ENCODE results near the gene PRAMEF26. TPM values are rescaled to one million over a fixed set of nuclear protein-coding genes. Genes with fewer than 3 reads are reported as not detected.

PRAMEF26 gene
- total RNA-seq, result not detected in 2 replicates

GRCh38 chr1:13155909-13156308 lies at the start of gene PRAMEF26:
Gene PRAMEF26 (minus strand): TSS chr1:13156009. CDS start chr1:13153095, 2,914 bp downstream.

GRCh38 chr1:13201309-13201708 lies 45.5 kb upstream of the PRAMEF26 start, which contains the start of gene PRAMEF13:
Gene PRAMEF13 (minus strand): TSS chr1:13201409. CDS start chr1:13199589, 1,820 bp downstream.

GRCh38 chr1:13171548-13171947 lies 15.7 kb upstream of the PRAMEF26 start, which contains the start of gene PRAMEF9:
Gene PRAMEF9 (plus strand): TSS chr1:13171848. CDS start chr1:13175281, 3,433 bp downstream.

GRCh38 chr1:13165531-13165930 lies 9.7 kb upstream of the PRAMEF26 start, which contains the start of gene HNRNPCL4:
Gene HNRNPCL4 (minus strand): TSS chr1:13165631. CDS start chr1:13165467, 164 bp downstream.

GRCh38 chr1:13116754-13117153 lies 39.1 kb downstream of the PRAMEF26 start, which contains the start of gene HNRNPCL2:
Gene HNRNPCL2 (minus strand): TSS chr1:13116854. CDS start chr1:13116400, 454 bp downstream.

Other genes with a start within 250 kb of the PRAMEF26 start
- not detected in 2 replicates for gene PRAMEF7, start 239.4 kb downstream of the PRAMEF26 start, total RNA-seq
- gene PRAMEF6, start 208.4 kb downstream of the PRAMEF26 start, total RNA-seq, result not detected in 2 replicates
- not detected in 2 replicates for gene PRAMEF27, start 99.4 kb downstream of the PRAMEF26 start, total RNA-seq
- not detected in 2 replicates for gene HNRNPCL3, start 95.2 kb downstream of the PRAMEF26 start, total RNA-seq
- not detected in 2 replicates for gene PRAMEF25, start 85.2 kb downstream of the PRAMEF26 start, total RNA-seq
- gene HNRNPCL2, start 39.2 kb downstream of the PRAMEF26 start, total RNA-seq, result not detected in 2 replicates
- gene HNRNPCL4, start 9.6 kb upstream of the PRAMEF26 start, total RNA-seq, result not detected in 2 replicates
- not detected in 2 replicates for gene PRAMEF9, start 15.8 kb upstream of the PRAMEF26 start, total RNA-seq
- not detected in 2 replicates for gene PRAMEF13, start 45.4 kb upstream of the PRAMEF26 start, total RNA-seq
- gene PRAMEF18, start 70.1 kb upstream of the PRAMEF26 start, total RNA-seq, result not detected in 2 replicates
- not detected in 2 replicates for gene PRAMEF5, start 98.2 kb upstream of the PRAMEF26 start, total RNA-seq
- gene PRAMEF8, start 129.1 kb upstream of the PRAMEF26 start, total RNA-seq, result not detected in 2 replicates
- gene PRAMEF33, start 147.5 kb upstream of the PRAMEF26 start, total RNA-seq, result not detected in 2 replicates
- gene PRAMEF15, start 159.6 kb upstream of the PRAMEF26 start, total RNA-seq, result not detected in 2 replicates
- not detected in 2 replicates for gene PRAMEF14, start 191.1 kb upstream of the PRAMEF26 start, total RNA-seq
- not detected in 2 replicates for gene PRAMEF19, start 215.9 kb upstream of the PRAMEF26 start, total RNA-seq
- not detected in 2 replicates for gene PRAMEF17, start 233.6 kb upstream of the PRAMEF26 start, total RNA-seq

Data from dermis lymphatic vessel endothelial cell (primary cell).